ENCODE measurements around the gene ADSS2.
"Not testable (repeated sequence)": the region's sequence is repeated elsewhere in the genome, so short reads cannot be mapped to it uniquely, and the experiment has no call there.

Gene ADSS2

DNA sequence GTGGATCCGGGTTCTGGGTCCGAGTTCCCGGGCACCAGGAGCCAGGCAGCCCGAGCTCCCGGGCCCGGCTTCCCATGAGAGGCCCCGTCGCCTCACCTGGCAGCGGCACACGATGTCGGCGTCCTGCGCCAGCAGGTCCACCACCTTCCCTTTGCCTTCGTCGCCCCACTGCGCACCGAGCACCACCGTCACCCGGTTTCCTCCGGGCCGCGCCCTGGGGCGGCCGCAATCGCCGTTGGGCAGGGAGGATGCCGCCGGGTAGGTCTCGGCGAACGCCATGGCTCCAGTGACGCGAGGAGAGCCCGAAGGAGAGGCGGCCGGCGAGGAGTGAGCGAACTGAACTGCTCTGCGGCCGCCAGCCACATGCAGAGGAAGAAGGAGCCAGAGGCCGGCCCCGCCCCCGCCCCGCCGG, at the start of gene ADSS2:
ADSS2 (minus strand) TSS at position 371 of the 412 bp plus-strand sequence; CDS start at position 279, 92 bp downstream.
- peaks cover 37% of the 10 kb centered on the region for H3K4me1 Mint-ChIP-seq (ENCODE audit: low read depth)
- H3K27me3 Mint-ChIP-seq (ENCODE audit: low read depth) = no peaks in the 10 kb centered on the region
- no peak for DNase-seq (ENCODE audit: low spot score)
- peak within 1 kb of the TSS; percentile 98 for H3K27ac Mint-ChIP-seq
- H3K9me3 Mint-ChIP-seq = peaks cover 4% of the 10 kb centered on the region
- H3K36me3 Mint-ChIP-seq (ENCODE audit: low read depth) = peaks cover 33% of the 10 kb centered on the region
- H3K4me3 Mint-ChIP-seq = peak within 1 kb of the TSS; percentile 97

DNA sequence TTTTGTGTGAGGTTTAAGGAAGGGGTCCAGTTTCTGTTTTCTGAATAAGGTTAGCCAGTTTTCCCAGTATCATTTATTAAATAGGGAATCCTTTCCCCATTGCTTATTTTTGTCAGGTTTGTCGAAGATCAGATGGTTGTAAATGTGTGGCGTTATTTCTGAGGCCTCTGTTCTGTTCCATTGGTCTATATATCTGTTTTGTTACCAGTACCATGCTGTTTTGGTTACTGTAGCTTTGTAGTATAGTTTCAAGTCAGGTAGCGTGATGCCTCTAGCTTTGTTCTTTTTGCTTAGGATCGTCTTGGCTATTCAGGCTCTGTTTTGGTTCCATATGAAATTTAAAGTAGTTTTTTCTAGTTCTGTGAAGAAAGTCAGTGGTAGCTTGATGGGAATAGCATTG, 48.8 kb upstream of the ADSS2 start:
- H3K27ac Mint-ChIP-seq; H3K4me1 Mint-ChIP-seq (ENCODE audit: low read depth); H3K4me3 Mint-ChIP-seq; DNase-seq (ENCODE audit: low spot score); H3K27me3 Mint-ChIP-seq (ENCODE audit: low read depth); H3K9me3 Mint-ChIP-seq; H3K36me3 Mint-ChIP-seq (ENCODE audit: low read depth): not testable (repeated sequence)

DNA sequence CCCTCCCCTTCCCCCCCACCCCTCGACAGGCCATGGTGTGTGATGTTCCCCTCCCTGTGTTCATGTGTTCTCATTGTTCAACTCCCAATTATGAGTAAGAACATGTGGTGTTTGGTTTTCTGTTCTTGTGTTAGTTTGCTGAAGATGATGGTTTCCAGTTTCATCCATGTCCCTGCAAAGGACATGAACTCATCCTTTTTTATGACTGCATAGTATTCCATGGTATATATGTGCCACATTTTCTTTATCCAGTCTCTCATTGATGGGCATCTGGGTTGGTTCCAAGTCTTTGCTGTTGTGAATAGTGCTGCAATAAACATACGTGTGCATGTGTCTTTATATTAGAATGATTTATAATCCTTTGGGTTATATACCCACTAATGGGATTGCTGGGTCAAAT, 47.8 kb upstream of the ADSS2 start:
- H3K4me1 Mint-ChIP-seq (ENCODE audit: low read depth); H3K27me3 Mint-ChIP-seq (ENCODE audit: low read depth); DNase-seq (ENCODE audit: low spot score); H3K4me3 Mint-ChIP-seq; H3K27ac Mint-ChIP-seq; H3K36me3 Mint-ChIP-seq (ENCODE audit: low read depth); H3K9me3 Mint-ChIP-seq: not testable (repeated sequence)

DNA sequence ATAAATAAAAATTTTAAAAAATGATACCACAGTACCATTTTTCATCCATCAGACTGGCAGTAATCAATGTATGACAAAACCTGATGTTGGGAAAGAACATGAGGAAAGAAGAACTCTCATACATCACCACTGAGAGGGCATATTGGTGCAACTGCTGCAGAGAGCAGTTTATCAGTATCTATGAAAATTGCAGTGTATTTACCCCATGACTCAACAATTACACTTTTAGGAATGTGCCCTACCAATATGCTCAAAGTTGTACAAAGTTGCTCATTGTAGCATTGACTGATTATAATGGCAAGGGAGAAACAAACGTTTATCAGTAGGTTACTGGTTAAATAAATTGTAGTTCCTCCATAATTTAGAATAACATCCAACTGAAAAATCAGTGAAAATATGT, 46.1 kb upstream of the ADSS2 start:
- Mint-ChIP-seq H3K4me3 (no peak overlapping the region), H3K4me1 (ENCODE audit: low read depth) (no peaks in the 10 kb centered on the region), H3K9me3 (peaks cover 8% of the 10 kb centered on the region), H3K36me3 (ENCODE audit: low read depth) (no peaks in the 10 kb centered on the region), H3K27me3 (ENCODE audit: low read depth) (no peaks in the 10 kb centered on the region), H3K27ac (no peak overlapping the region)
- DNase-seq (ENCODE audit: low spot score) = no peak

DNA sequence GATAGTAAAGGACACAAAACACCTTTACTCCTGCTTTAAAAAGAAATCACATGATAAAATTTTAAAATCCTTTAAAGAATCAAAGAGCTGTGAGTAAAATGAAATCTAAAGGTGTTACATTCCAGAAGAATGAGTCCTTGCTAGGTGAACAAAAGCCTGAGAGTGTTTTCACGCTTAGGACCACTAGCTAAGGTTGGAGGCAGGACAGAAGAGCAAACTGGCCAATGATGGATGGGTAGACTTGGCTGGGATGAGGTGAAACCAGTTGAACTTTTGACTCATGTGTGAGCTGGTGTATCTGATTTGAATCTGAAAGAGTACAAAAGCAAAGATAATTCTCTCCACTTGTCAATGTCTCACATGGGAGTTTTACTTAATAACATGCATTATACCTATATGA, 44.5 kb upstream of the ADSS2 start:
- Mint-ChIP-seq H3K4me3 (no peak overlapping the region), H3K36me3 (ENCODE audit: low read depth) (no peaks in the 10 kb centered on the region), H3K27ac (no peak overlapping the region), H3K27me3 (ENCODE audit: low read depth) (no peaks in the 10 kb centered on the region), H3K9me3 (peaks cover 8% of the 10 kb centered on the region), H3K4me1 (ENCODE audit: low read depth) (no peaks in the 10 kb centered on the region)
- DNase-seq (ENCODE audit: low spot score) = no peak

DNA sequence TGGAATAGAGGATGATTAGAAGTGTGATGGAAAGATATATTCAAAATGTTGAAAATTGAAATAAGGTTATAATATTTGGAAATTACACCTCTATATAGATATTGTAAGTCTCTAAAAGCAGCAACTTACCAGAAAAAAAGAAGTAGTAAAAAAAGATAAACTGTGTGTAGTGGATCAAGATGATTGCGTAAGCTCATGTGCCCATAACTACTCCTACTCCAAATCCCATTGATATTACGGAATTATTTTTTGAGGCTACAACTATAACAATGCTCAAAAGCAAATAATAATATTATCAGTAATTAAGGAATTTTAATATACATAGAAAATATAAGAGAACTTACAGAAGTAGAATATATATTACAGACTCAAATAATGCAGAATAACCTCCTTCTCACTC, 42.9 kb upstream of the ADSS2 start:
- Mint-ChIP-seq H3K4me1 (ENCODE audit: low read depth) (no peaks in the 10 kb centered on the region), H3K27ac (no peak overlapping the region), H3K36me3 (ENCODE audit: low read depth) (no peaks in the 10 kb centered on the region), H3K9me3 (no peaks in the 10 kb centered on the region), H3K4me3 (no peak overlapping the region), H3K27me3 (ENCODE audit: low read depth) (no peaks in the 10 kb centered on the region)
- DNase-seq (ENCODE audit: low spot score) = no peak

DNA sequence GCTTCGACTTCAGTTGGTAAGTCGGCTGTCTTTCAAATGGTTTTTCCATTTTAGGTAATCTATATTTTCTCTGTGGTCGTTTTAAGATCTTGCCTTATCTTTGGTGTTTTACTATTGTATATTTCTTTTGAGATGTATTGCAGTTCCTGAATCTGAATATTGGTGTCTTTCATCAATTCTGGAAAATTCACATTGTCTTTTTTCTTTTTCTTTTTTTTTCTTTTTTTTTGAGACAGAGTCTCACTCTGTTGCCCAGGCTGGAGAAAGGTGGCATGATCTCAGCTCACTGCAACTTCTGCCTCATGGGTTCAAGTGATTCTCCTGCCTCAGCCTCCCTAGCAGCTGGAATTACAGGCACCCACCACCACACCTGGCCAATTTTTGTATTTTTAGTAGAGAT, 33.3 kb upstream of the ADSS2 start:
- not testable (repeated sequence) for H3K4me1 Mint-ChIP-seq (ENCODE audit: low read depth); H3K36me3 Mint-ChIP-seq (ENCODE audit: low read depth); DNase-seq (ENCODE audit: low spot score); H3K27me3 Mint-ChIP-seq (ENCODE audit: low read depth); H3K4me3 Mint-ChIP-seq; H3K9me3 Mint-ChIP-seq; H3K27ac Mint-ChIP-seq

DNA sequence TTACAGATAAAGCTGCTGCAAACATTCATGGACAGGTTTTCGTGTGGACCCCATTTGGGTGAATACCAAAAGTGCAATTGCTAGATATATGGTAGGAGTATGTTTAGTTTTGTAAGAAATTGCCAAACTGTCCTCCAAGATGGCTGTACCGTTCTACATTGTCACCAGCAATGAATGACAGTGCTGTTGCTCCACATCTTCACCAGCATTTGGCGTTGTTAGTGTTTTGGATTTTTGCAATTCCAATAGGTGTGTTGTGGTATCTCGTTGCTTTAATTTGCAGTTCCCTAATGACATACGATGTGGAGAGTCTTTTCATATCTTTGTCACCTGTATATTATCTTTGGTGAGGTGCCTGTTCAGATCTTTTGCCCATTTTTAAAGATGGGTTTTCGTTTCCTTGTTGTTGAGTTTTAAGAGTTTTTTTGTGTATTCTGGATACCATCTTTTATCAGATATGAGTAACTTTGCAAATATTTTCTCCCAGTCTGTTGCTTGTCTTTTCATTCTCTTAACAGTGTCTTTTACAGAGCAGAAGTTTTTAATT, 21.4 kb upstream of the ADSS2 start:
- Mint-ChIP-seq H3K27me3 (ENCODE audit: low read depth) (peaks cover 6% of the 10 kb centered on the region), H3K4me3 (no peak overlapping the region), H3K4me1 (ENCODE audit: low read depth) (no peaks in the 10 kb centered on the region), H3K36me3 (ENCODE audit: low read depth) (no peaks in the 10 kb centered on the region), H3K27ac (no peak overlapping the region), H3K9me3 (no peaks in the 10 kb centered on the region)
- no peak for DNase-seq (ENCODE audit: low spot score)

DNA sequence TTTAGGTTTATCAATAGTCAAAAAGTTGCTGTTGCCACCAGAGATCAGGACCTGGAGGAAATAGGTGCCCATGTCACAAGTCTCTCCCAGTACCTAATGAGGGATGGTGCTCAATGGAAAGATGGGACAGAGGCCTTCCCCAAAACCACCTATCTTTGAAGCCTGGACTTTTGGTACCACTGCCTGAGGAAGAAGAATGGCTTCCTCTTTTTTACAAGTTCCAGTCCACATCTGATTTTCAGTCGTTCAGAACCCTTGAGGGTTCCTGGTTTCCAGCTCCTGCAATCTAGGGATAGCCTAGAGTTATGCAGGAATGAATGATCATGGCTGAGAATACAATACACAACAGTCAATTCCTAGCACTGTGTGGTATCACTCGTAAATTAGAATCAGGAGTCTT, 15.0 kb upstream of the ADSS2 start:
- Mint-ChIP-seq H3K36me3 (ENCODE audit: low read depth) (no peaks in the 10 kb centered on the region), H3K4me1 (ENCODE audit: low read depth) (no peaks in the 10 kb centered on the region), H3K4me3 (no peak overlapping the region), H3K9me3 (no peaks in the 10 kb centered on the region), H3K27ac (no peak overlapping the region), H3K27me3 (ENCODE audit: low read depth) (no peaks in the 10 kb centered on the region)
- no peak for DNase-seq (ENCODE audit: low spot score)

DNA sequence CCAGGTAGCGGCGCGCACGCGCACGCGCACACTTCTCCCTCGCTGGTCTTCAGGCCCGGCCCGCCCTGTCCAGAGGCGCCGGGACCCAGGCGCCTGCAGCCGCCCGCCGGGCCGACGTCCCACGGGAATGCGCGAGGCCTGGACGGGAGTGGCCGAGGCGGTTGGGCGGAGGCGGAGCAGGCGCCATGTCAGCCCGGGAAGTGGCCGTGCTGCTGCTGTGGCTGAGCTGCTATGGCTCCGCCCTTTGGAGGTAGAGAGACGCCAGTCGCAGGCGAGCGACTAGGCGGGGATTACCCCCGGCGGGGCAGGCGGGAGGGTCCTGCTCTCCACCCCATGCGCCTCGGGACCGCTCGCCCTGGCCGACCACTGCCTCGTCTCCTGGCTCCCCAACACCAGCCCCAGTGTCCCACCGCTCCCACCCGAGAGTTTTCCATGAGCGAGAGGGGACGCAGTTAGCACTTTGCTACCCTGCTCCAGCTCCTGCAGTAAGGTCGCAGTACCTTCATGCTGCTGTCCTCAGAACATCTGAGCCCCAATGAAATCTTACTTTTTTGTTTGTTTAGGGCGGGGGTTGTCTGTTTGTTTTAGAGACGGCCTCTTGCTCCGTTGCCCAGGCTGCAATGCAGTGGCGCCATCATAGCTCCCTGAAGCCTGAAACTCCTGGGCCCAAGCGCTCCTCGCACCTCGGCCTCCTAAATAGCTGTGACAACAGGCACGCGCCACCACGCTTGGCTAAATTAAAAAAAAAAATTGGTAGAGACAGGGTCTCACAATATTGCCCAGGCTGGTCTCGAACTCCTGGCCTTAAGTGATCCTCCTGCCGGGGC, 9.7 kb upstream of the ADSS2 start, which contains the start of gene CATSPERE:
CATSPERE (plus strand) TSS at position 29 of the 827 bp plus-strand sequence; CDS start at position 186, 157 bp downstream.
- Mint-ChIP-seq H3K4me3 (peak within 1 kb of the TSS; percentile 94), H3K36me3 (ENCODE audit: low read depth) (peaks cover 15% of the 10 kb centered on the region), H3K27me3 (ENCODE audit: low read depth) (no peaks in the 10 kb centered on the region), H3K27ac (peak within 1 kb of the TSS; percentile 95), H3K4me1 (ENCODE audit: low read depth) (peaks cover 14% of the 10 kb centered on the region), H3K9me3 (peaks cover 12% of the 10 kb centered on the region)
- peak; percentile 77 for DNase-seq (ENCODE audit: low spot score)

DNA sequence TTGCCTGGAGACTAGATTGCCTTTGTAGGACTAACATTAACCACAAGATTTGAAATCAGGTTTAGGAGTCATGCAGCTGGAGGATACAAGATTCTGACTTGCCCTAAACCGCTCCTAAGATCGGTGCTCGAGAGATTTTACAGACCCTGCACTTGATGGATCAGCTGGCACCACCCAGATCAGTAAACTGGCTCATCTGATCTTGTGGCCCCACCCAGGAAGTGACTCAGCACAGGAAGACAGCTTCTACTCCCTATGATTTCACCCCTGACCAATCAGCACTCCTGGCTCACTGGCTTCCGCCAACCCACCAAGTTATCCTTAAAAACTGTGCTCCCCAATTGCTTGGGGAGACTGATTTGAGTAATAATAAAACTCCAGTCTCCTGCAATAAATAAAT, 8.5 kb upstream of the ADSS2 start:
- Mint-ChIP-seq H3K27me3 (ENCODE audit: low read depth) (no peaks in the 10 kb centered on the region), H3K4me1 (ENCODE audit: low read depth) (peaks cover 14% of the 10 kb centered on the region), H3K27ac (peak overlapping the region; percentile 45), H3K9me3 (peaks cover 12% of the 10 kb centered on the region), H3K4me3 (peak overlapping the region; percentile 54), H3K36me3 (ENCODE audit: low read depth) (peaks cover 15% of the 10 kb centered on the region)
- peak; percentile 23 for DNase-seq (ENCODE audit: low spot score)

DNA sequence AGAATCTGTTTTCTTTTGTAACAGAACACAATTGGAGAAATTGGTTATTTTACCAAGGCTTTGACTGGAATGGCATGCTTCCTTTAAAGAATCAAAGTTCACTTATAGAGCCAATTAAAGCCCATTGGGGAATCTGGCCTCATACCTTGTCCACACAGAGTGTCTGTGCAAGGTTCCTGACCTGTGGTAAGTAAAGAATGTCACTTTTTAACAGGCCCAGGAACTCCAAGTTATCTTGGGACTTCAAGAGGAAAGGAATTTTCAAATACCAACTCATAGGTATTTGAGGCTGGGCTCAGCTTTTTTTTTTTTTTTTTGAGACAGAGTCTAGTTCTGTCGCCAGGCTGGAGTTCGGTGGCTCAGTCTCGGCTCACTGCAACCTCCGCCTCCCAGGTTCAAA, 7.1 kb upstream of the ADSS2 start:
- H3K9me3 Mint-ChIP-seq = peaks cover 12% of the 10 kb centered on the region
- H3K27me3 Mint-ChIP-seq (ENCODE audit: low read depth) = no peaks in the 10 kb centered on the region
- peaks cover 18% of the 10 kb centered on the region for H3K36me3 Mint-ChIP-seq (ENCODE audit: low read depth)
- no peak for DNase-seq (ENCODE audit: low spot score)
- peaks cover 14% of the 10 kb centered on the region for H3K4me1 Mint-ChIP-seq (ENCODE audit: low read depth)
- no peak overlapping the region for H3K4me3 Mint-ChIP-seq
- H3K27ac Mint-ChIP-seq = no peak overlapping the region

DNA sequence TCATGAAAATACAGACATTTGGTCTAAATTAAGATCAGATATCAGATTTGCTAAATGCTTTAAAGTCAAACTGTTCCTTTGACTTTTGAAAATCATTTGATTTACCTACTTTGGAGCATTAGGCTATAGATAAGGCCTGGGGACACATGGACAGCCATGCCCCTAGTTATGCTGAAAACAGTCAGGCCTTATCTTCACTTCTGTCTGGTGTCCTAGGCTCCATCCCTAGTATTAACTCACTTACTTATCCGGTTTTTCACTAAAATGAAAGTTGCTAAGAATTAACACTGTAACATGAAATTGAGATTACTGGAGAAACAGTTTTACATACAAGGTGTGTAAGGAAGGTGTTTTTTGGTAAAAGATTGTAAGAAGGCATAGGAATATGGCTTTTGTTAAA, 4.9 kb upstream of the ADSS2 start:
- Mint-ChIP-seq H3K4me1 (ENCODE audit: low read depth) (peaks cover 18% of the 10 kb centered on the region), H3K27ac (no peak overlapping the region), H3K36me3 (ENCODE audit: low read depth) (peaks cover 22% of the 10 kb centered on the region), H3K4me3 (no peak overlapping the region), H3K9me3 (peaks cover 16% of the 10 kb centered on the region), H3K27me3 (ENCODE audit: low read depth) (no peaks in the 10 kb centered on the region)
- DNase-seq (ENCODE audit: low spot score) = no peak

DNA sequence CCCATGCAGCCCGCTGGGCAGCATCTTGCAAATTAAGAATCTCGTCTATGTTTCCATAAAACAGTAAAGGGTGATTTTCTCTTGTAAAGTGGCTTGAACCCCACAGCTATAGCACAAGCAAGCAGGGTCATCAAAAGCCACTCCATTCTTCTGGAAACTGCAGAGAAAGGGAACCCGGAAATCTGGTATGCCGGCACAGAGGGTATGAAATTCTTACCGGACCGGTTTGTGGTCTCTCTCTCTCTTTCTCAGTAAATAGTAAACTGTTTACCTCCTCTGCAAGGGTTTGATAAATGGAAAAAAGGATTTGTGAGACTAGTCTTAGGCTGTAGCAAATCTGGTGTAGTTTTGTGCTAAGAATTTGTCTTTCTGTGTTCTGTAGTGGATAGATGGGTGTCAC, 2.7 kb upstream of the ADSS2 start:
- Mint-ChIP-seq H3K27me3 (ENCODE audit: low read depth) (no peaks in the 10 kb centered on the region), H3K36me3 (ENCODE audit: low read depth) (peaks cover 27% of the 10 kb centered on the region), H3K4me1 (ENCODE audit: low read depth) (peaks cover 19% of the 10 kb centered on the region), H3K4me3 (no peak overlapping the region), H3K9me3 (peaks cover 7% of the 10 kb centered on the region), H3K27ac (no peak overlapping the region)
- DNase-seq (ENCODE audit: low spot score) = no peak
